ENCODE data around the gene BTNL2. TPM values are rescaled to one million over a fixed set of nuclear protein-coding genes. Genes with fewer than 3 reads are reported as not detected.

Gene BTNL2
- total RNA-seq: not detected
- not detected for total RNA-seq (2013)

- Mint-ChIP-seq H3K9me3 (no peaks in the 10 kb centered on the region), H3K4me1 (no peaks in the 10 kb centered on the region), H3K36me3 (no peaks in the 10 kb centered on the region), H3K27ac (no peak within 1 kb of the TSS), H3K27me3 (ENCODE audit: low read depth in 2 of 2) (peaks cover 44 to 64% of the 10 kb centered on the region in 2 donors), H3K4me3 (no peak within 1 kb of the TSS)
- Histone ChIP-seq H3K27ac (ENCODE audit: low read length) (no peak within 1 kb of the TSS), H3K27me3 (ENCODE audit: control insufficient read depth, insufficient read depth, low read length) (peaks cover 3% of the 10 kb centered on the region), H3K4me1 (ENCODE audit: control insufficient read depth, insufficient read depth, low read length) (no peaks in the 10 kb centered on the region), H3K9me3 (ENCODE audit: control insufficient read depth, insufficient read depth, low read length) (no peaks in the 10 kb centered on the region), H3K4me3 (ENCODE audit: low read length) (no peak within 1 kb of the TSS), H3K36me3 (ENCODE audit: control insufficient read depth, insufficient read depth, low read length) (no peaks in the 10 kb centered on the region)
- WGBS (ENCODE audit: insufficient coverage): 70% methylated on average over 4 of the region's 4 CpGs
- no peak for DNase-seq
- ATAC-seq: no peak
- no peak for TF ChIP-seq CTCF (IDR thresholded peaks at IDR 0.05)
- intact Hi-C loops (cut with micrococcal nuclease): no loop called here
Measured at GRCh38 chr6:32406857-32407256, at the start of gene BTNL2. TSS of gene BTNL2 (minus strand) at chr6:32407181. CDS start at chr6:32407123, 58 bp downstream.

GRCh38 chr6:32449088-32449736 lies 42.2 kb upstream of the BTNL2 start:
- Mint-ChIP-seq H3K27me3 (ENCODE audit: low read depth in 2 of 2) (peaks cover 32 to 35% of the 10 kb centered on the region in 2 donors), H3K27ac (no peak overlapping the region), H3K4me1 (no peaks in the 10 kb centered on the region), H3K36me3 (no peaks in the 10 kb centered on the region), H3K4me3 (no peak overlapping the region), H3K9me3 (no peaks in the 10 kb centered on the region)
- H3K9me3 ChIP-seq (ENCODE audit: control insufficient read depth, insufficient read depth, low read length): no peaks in the 10 kb centered on the region
- H3K27ac ChIP-seq (ENCODE audit: low read length): no peak overlapping the region
- no peak overlapping the region for H3K4me3 ChIP-seq (ENCODE audit: low read length)
- ATAC-seq (no peak), DNase-seq (no peak)
- TF ChIP-seq CTCF (IDR thresholded peaks at IDR 0.05): no peak
- intact Hi-C loops (cut with micrococcal nuclease): no loop called here
- WGBS (ENCODE audit: insufficient coverage): 100% methylated on average over 1 of the region's 3 CpGs
- no peaks in the 10 kb centered on the region for H3K27me3 ChIP-seq (ENCODE audit: control insufficient read depth, insufficient read depth, low read length)
- H3K36me3 ChIP-seq (ENCODE audit: control insufficient read depth, insufficient read depth, low read length): peaks cover 2% of the 10 kb centered on the region
- H3K4me1 ChIP-seq (ENCODE audit: control insufficient read depth, insufficient read depth, low read length): no peaks in the 10 kb centered on the region

- Mint-ChIP-seq H3K4me3 (no peak overlapping the region), H3K4me1 (no peaks in the 10 kb centered on the region), H3K27me3 (ENCODE audit: low read depth in 2 of 2) (peaks cover 32 to 33% of the 10 kb centered on the region in 2 donors), H3K36me3 (no peaks in the 10 kb centered on the region), H3K27ac (no peak overlapping the region), H3K9me3 (no peaks in the 10 kb centered on the region)
- ATAC-seq: no peak
- no peak for DNase-seq
- Histone ChIP-seq H3K36me3 (ENCODE audit: control insufficient read depth, insufficient read depth, low read length) (peaks cover 11% of the 10 kb centered on the region), H3K4me3 (ENCODE audit: low read length) (no peak overlapping the region), H3K27me3 (ENCODE audit: control insufficient read depth, insufficient read depth, low read length) (no peaks in the 10 kb centered on the region), H3K27ac (ENCODE audit: low read length) (no peak overlapping the region), H3K4me1 (ENCODE audit: control insufficient read depth, insufficient read depth, low read length) (no peaks in the 10 kb centered on the region), H3K9me3 (ENCODE audit: control insufficient read depth, insufficient read depth, low read length) (no peaks in the 10 kb centered on the region)
- no peak for TF ChIP-seq CTCF (IDR thresholded peaks at IDR 0.05)
- intact Hi-C loops (cut with micrococcal nuclease): no loop called here
Measured at GRCh38 chr6:32447932-32448331, 41.0 kb upstream of the BTNL2 start.

GRCh38 chr6:32445321-32445854 lies 38.4 kb upstream of the BTNL2 start:
- 74% methylated on average over 2 of the region's 3 CpGs for WGBS (ENCODE audit: insufficient coverage)

More at GRCh38 chr6:32445321-32445854, 38.4 kb upstream of the BTNL2 start:
- no peak for DNase-seq
- no peak for TF ChIP-seq CTCF (IDR thresholded peaks at IDR 0.05)
- H3K4me3 Mint-ChIP-seq: no peak overlapping the region
- H3K9me3 Mint-ChIP-seq: no peaks in the 10 kb centered on the region
- no peaks in the 10 kb centered on the region for H3K4me1 ChIP-seq (ENCODE audit: control insufficient read depth, insufficient read depth, low read length)
- no peak overlapping the region for H3K27ac Mint-ChIP-seq
- H3K27ac ChIP-seq (ENCODE audit: low read length): no peak overlapping the region
- H3K36me3 ChIP-seq (ENCODE audit: control insufficient read depth, insufficient read depth, low read length): peaks cover 15% of the 10 kb centered on the region
- H3K27me3 Mint-ChIP-seq (ENCODE audit: low read depth in 2 of 2): peaks cover 9 to 14% of the 10 kb centered on the region in 2 donors
- ATAC-seq: no peak
- no peaks in the 10 kb centered on the region for H3K4me1 Mint-ChIP-seq
- H3K4me3 ChIP-seq (ENCODE audit: low read length): no peak overlapping the region
- intact Hi-C loops (cut with micrococcal nuclease): no loop called here
- H3K36me3 Mint-ChIP-seq: no peaks in the 10 kb centered on the region
- H3K9me3 ChIP-seq (ENCODE audit: control insufficient read depth, insufficient read depth, low read length): no peaks in the 10 kb centered on the region
- H3K27me3 ChIP-seq (ENCODE audit: control insufficient read depth, insufficient read depth, low read length): no peaks in the 10 kb centered on the region

Data from natural killer cell (primary cell).